ENCODE results near the gene PAPLN.
A peak's percentile ranks its signal among the peaks of the same experiment; 100 is the strongest.

PAPLN gene

GRCh38 chr14:73244541-73245290, 7.4 kb downstream of the PAPLN start:
- Histone ChIP-seq H3K27ac (ENCODE audit: low read depth, low read length) (no peak overlapping the region), H2BK15ac (replicated peaks; ENCODE audit: low read depth) (no peak overlapping the region), H3K4ac (ENCODE audit: low read depth, low read length) (no peak overlapping the region), H3K18ac (ENCODE audit: low read length) (no peak overlapping the region), H3K4me3 (ENCODE audit: low read length) (no peak overlapping the region), H3K79me2 (ENCODE audit: control insufficient read depth, insufficient read depth, low read length) (no peaks in the 10 kb centered on the region), H3K9ac (ENCODE audit: low read length) (no peak overlapping the region), H3K79me1 (ENCODE audit: low read length) (no peaks in the 10 kb centered on the region), H2BK120ac (ENCODE audit: low read depth, low read length) (no peak overlapping the region), H3K4me2 (ENCODE audit: low read length) (no peak overlapping the region), H3K23ac (ENCODE audit: low read length) (no peak overlapping the region), H4K5ac (ENCODE audit: low read length) (no peak overlapping the region), H3K36me3 (ENCODE audit: control insufficient read depth, insufficient read depth, low read length) (no peaks in the 10 kb centered on the region), H3K56ac (ENCODE audit: low read length) (no peak overlapping the region), H2AK5ac (ENCODE audit: low read length) (no peak overlapping the region), H2BK5ac (ENCODE audit: low read length) (no peak overlapping the region), H3K27me3 (ENCODE audit: insufficient read depth, low read length, poor library complexity) (peaks cover 4% of the 10 kb centered on the region), H3K4me1 (ENCODE audit: control insufficient read depth, low read depth, low read length) (no peaks in the 10 kb centered on the region), H4K8ac (ENCODE audit: low read depth, low read length) (no peak overlapping the region)
- DNase-seq, result no peak
- no CpG with 5 or more reads among the region's 14 CpGs for WGBS (ENCODE audit: extremely low coverage, insufficient coverage, low lambda C conversion rate)

GRCh38 chr14:73245480-73246325, 8.4 kb downstream of the PAPLN start:
- Histone ChIP-seq H2BK5ac (ENCODE audit: low read length) (no peak overlapping the region), H3K4ac (ENCODE audit: low read depth, low read length) (no peak overlapping the region), H4K8ac (ENCODE audit: low read depth, low read length) (no peak overlapping the region), H3K79me2 (ENCODE audit: control insufficient read depth, insufficient read depth, low read length) (no peaks in the 10 kb centered on the region), H2BK15ac (replicated peaks; ENCODE audit: low read depth) (no peak overlapping the region), H2BK120ac (ENCODE audit: low read depth, low read length) (no peak overlapping the region), H3K9ac (ENCODE audit: low read length) (no peak overlapping the region), H3K4me2 (ENCODE audit: low read length) (no peak overlapping the region), H4K5ac (ENCODE audit: low read length) (no peak overlapping the region), H3K56ac (ENCODE audit: low read length) (peak overlapping the region; percentile 25), H3K79me1 (ENCODE audit: low read length) (no peaks in the 10 kb centered on the region), H3K27ac (ENCODE audit: low read depth, low read length) (no peak overlapping the region), H3K4me1 (ENCODE audit: control insufficient read depth, low read depth, low read length) (no peaks in the 10 kb centered on the region), H3K18ac (ENCODE audit: low read length) (no peak overlapping the region), H3K36me3 (ENCODE audit: control insufficient read depth, insufficient read depth, low read length) (no peaks in the 10 kb centered on the region), H3K27me3 (ENCODE audit: insufficient read depth, low read length, poor library complexity) (no peaks in the 10 kb centered on the region), H3K4me3 (ENCODE audit: low read length) (no peak overlapping the region), H3K23ac (ENCODE audit: low read length) (no peak overlapping the region), H2AK5ac (ENCODE audit: low read length) (no peak overlapping the region)
- no peak for DNase-seq
- WGBS (ENCODE audit: extremely low coverage, insufficient coverage, low lambda C conversion rate), result no CpG with 5 or more reads among the region's 64 CpGs

GRCh38 chr14:73246387-73247150, 9.3 kb downstream of the PAPLN start:
- DNase-seq, result no peak
- H3K79me1 ChIP-seq (ENCODE audit: low read length), result no peaks in the 10 kb centered on the region
- no peak overlapping the region for H3K27ac ChIP-seq (ENCODE audit: low read depth, low read length)
- no peak overlapping the region for H3K18ac ChIP-seq (ENCODE audit: low read length)
- H3K23ac ChIP-seq (ENCODE audit: low read length), result no peak overlapping the region
- no peaks in the 10 kb centered on the region for H3K36me3 ChIP-seq (ENCODE audit: control insufficient read depth, insufficient read depth, low read length)
- H3K79me2 ChIP-seq (ENCODE audit: control insufficient read depth, insufficient read depth, low read length), result no peaks in the 10 kb centered on the region
- H2BK5ac ChIP-seq (ENCODE audit: low read length), result no peak overlapping the region
- no peaks in the 10 kb centered on the region for H3K27me3 ChIP-seq (ENCODE audit: insufficient read depth, low read length, poor library complexity)
- H3K4ac ChIP-seq (ENCODE audit: low read depth, low read length), result no peak overlapping the region
- H2AK5ac ChIP-seq (ENCODE audit: low read length), result no peak overlapping the region
- no peak overlapping the region for H4K5ac ChIP-seq (ENCODE audit: low read length)
- no peak overlapping the region for H3K4me3 ChIP-seq (ENCODE audit: low read length)
- no peak overlapping the region for H2BK15ac ChIP-seq (replicated peaks; ENCODE audit: low read depth)
- no peaks in the 10 kb centered on the region for H3K4me1 ChIP-seq (ENCODE audit: control insufficient read depth, low read depth, low read length)
- H3K56ac ChIP-seq (ENCODE audit: low read length), result peak overlapping the region; percentile 7
- H4K8ac ChIP-seq (ENCODE audit: low read depth, low read length), result no peak overlapping the region
- 100% methylated on average over 2 of the region's 18 CpGs for WGBS (ENCODE audit: extremely low coverage, insufficient coverage, low lambda C conversion rate)
- H2BK120ac ChIP-seq (ENCODE audit: low read depth, low read length), result no peak overlapping the region
- no peak overlapping the region for H3K4me2 ChIP-seq (ENCODE audit: low read length)
- H3K9ac ChIP-seq (ENCODE audit: low read length), result no peak overlapping the region

GRCh38 chr14:73248108-73248868, 11.0 kb downstream of the PAPLN start:
- H3K4ac ChIP-seq (ENCODE audit: low read depth, low read length), result no peak overlapping the region
- H4K8ac ChIP-seq (ENCODE audit: low read depth, low read length), result no peak overlapping the region
- no peak overlapping the region for H3K18ac ChIP-seq (ENCODE audit: low read length)
- no peaks in the 10 kb centered on the region for H3K79me1 ChIP-seq (ENCODE audit: low read length)
- no peak overlapping the region for H3K4me2 ChIP-seq (ENCODE audit: low read length)
- no peak overlapping the region for H3K23ac ChIP-seq (ENCODE audit: low read length)
- H3K27me3 ChIP-seq (ENCODE audit: insufficient read depth, low read length, poor library complexity), result no peaks in the 10 kb centered on the region
- no peaks in the 10 kb centered on the region for H3K79me2 ChIP-seq (ENCODE audit: control insufficient read depth, insufficient read depth, low read length)
- no peaks in the 10 kb centered on the region for H3K36me3 ChIP-seq (ENCODE audit: control insufficient read depth, insufficient read depth, low read length)
- H3K56ac ChIP-seq (ENCODE audit: low read length), result no peak overlapping the region
- H3K27ac ChIP-seq (ENCODE audit: low read depth, low read length), result no peak overlapping the region
- H2BK120ac ChIP-seq (ENCODE audit: low read depth, low read length), result no peak overlapping the region
- no CpG with 5 or more reads among the region's 9 CpGs for WGBS (ENCODE audit: extremely low coverage, insufficient coverage, low lambda C conversion rate)
- H2BK5ac ChIP-seq (ENCODE audit: low read length), result no peak overlapping the region
- no peak overlapping the region for H3K4me3 ChIP-seq (ENCODE audit: low read length)
- H2BK15ac ChIP-seq (replicated peaks; ENCODE audit: low read depth), result no peak overlapping the region
- DNase-seq, result no peak
- H3K9ac ChIP-seq (ENCODE audit: low read length), result no peak overlapping the region
- H3K4me1 ChIP-seq (ENCODE audit: control insufficient read depth, low read depth, low read length), result no peaks in the 10 kb centered on the region
- no peak overlapping the region for H2AK5ac ChIP-seq (ENCODE audit: low read length)
- H4K5ac ChIP-seq (ENCODE audit: low read length), result no peak overlapping the region

GRCh38 chr14:73249108-73249507, 11.8 kb downstream of the PAPLN start:
- H3K4me1 ChIP-seq (ENCODE audit: control insufficient read depth, low read depth, low read length), result no peaks in the 10 kb centered on the region
- no peaks in the 10 kb centered on the region for H3K36me3 ChIP-seq (ENCODE audit: control insufficient read depth, insufficient read depth, low read length)
- H3K4me2 ChIP-seq (ENCODE audit: low read length), result no peak overlapping the region
- no peak overlapping the region for H4K5ac ChIP-seq (ENCODE audit: low read length)
- H2BK5ac ChIP-seq (ENCODE audit: low read length), result no peak overlapping the region
- no peak overlapping the region for H2AK5ac ChIP-seq (ENCODE audit: low read length)
- no peaks in the 10 kb centered on the region for H3K27me3 ChIP-seq (ENCODE audit: insufficient read depth, low read length, poor library complexity)
- H2BK120ac ChIP-seq (ENCODE audit: low read depth, low read length), result no peak overlapping the region
- no peak overlapping the region for H3K9ac ChIP-seq (ENCODE audit: low read length)
- H4K8ac ChIP-seq (ENCODE audit: low read depth, low read length), result no peak overlapping the region
- H3K18ac ChIP-seq (ENCODE audit: low read length), result no peak overlapping the region
- DNase-seq, result no peak
- WGBS (ENCODE audit: extremely low coverage, insufficient coverage, low lambda C conversion rate), result no CpG with 5 or more reads among the region's 1 CpG
- no peaks in the 10 kb centered on the region for H3K79me2 ChIP-seq (ENCODE audit: control insufficient read depth, insufficient read depth, low read length)
- no peak overlapping the region for H3K4me3 ChIP-seq (ENCODE audit: low read length)
- no peak overlapping the region for H3K4ac ChIP-seq (ENCODE audit: low read depth, low read length)
- no peak overlapping the region for H3K23ac ChIP-seq (ENCODE audit: low read length)
- no peak overlapping the region for H2BK15ac ChIP-seq (replicated peaks; ENCODE audit: low read depth)
- H3K56ac ChIP-seq (ENCODE audit: low read length), result no peak overlapping the region
- no peaks in the 10 kb centered on the region for H3K79me1 ChIP-seq (ENCODE audit: low read length)
- no peak overlapping the region for H3K27ac ChIP-seq (ENCODE audit: low read depth, low read length)

Data from mesendoderm (in vitro differentiated cells).